GM21619 (cell line): ENCODE results near the gene MAG.

Experiments
- ATAC-seq: cut with Tn5 transposase; IDR thresholded peaks from one replicate; pipeline ENCODE4 v1.9.1; 2021; ENCODE audit not compliant: unreplicated experiment

The MAG gene

DNA sequence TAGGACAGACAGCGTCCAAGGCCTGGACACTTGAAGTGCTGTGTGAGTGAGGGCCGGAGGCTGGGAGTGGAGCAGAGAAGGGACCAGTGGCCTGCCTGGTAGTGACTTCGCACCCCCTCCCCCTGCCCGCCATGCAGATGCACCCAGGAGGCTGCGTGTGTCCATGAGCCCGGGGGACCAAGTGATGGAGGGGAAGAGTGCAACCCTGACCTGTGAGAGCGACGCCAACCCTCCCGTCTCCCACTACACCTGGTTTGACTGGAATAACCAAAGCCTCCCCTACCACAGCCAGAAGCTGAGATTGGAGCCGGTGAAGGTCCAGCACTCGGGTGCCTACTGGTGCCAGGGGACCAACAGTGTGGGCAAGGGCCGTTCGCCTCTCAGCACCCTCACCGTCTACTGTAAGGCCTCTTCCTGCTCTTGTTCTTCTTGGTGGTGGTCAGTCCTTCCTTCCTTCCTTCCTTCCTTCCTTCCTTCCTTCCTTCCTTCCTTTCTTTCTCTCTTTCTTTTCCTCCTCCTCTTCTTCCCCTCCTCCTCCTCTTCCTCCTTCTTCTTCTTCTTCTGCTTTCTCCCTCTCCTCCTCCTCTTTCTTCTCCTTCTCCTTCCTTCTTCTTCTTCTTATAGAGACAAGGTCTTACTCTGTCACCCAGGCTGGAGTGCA lies 49.7 kb downstream of the MAG start:
- no peak for ATAC-seq

DNA sequence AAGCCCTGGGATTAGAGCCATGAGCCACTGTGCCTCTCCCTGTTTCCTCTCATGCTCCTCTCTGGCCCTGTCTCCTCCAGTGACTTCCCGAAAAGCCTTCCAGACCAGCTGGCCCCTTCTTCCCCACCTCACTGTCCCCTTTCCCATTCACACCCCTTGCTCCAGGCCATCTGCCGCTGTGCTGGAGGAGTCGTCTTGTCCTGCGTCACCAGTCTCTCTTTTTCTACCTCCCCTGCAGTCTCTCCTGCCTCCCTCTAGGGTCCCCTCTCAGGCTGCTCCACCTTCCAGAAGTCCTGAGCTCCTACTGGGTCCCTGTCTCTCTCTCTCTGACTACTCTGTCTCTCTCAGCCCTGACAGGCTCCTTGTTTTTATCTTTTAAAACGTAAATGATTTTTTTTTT lies 50.5 kb downstream of the MAG start:
- ATAC-seq: no peak

DNA sequence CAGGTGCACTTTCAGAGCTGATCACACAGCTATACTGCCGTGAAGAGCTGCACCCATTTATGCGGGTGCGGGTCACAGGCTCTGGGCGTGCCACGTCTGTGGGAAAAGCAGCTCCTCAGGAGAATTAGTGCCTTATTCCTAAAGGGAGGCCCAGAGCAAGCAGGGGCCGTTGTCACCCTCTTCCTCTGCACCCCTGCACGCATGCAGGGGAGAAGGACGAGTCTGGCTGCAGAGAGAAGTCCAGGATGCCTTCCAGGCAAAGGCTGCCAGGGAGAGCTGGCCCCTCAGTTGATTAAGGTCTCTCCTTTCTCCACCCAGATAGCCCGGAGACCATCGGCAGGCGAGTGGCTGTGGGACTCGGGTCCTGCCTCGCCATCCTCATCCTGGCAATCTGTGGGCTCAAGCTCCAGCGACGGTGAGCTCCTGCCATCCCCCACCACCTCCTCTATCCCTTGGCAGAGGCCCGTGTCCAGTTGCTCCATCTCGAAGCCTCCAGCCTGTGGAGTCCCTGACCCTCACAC lies 52.6 kb downstream of the MAG start:
- ATAC-seq: no peak

DNA sequence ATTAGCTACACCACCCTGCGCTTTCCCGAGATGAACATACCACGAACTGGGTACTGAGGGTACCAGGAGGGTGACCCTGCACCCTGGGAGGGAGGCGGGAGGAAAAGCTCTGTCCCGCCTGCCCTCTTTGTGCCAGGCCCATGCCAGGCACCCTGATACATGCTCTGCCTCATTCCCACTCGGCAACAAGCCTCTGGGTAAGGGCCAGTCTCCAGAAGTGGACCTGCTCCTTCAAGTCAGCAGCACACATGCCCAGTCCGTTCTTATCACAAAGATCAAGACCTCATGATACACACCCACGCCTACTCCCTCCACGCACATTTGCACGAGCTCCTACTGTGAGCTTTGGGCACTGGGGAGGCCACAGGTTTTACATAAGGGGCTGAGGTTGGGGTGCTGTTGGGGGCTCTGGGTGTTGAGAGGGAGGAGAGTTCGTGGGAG lies 53.7 kb downstream of the MAG start:
- no peak for ATAC-seq

DNA sequence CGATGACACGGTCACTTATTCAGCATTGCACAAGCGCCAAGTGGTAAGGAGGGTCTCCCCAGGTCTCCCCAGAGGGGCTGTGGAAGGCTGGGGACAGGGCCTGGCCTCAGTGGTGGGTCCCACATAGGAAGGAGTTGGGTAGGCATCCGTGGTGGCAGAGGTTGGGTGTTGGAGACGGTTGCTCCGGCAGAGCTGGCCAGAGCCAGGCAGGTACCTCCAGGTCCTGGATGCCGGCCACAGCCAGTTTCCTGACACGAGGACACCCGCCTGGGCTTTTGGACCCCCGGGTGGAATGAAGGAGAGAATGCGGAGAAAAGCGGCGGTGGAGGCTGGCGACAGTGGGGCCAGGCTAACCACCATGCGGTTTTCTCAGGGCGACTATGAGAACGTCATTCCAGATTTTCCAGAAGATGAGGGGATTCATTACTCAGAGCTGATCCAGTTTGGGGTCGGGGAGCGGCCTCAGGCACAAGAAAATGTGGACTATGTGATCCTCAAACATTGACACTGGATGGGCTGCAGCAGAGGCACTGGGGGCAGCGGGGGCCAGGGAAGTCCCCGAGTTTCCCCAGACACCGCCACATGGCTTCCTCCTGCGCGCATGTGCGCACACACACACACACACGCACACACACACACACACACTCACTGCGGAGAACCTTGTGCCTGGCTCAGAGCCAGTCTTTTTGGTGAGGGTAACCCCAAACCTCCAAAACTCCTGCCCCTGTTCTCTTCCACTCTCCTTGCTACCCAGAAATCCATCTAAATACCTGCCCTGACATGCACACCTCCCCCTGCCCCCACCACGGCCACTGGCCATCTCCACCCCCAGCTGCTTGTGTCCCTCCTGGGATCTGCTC lies 54.5 kb downstream of the MAG start:
- no peak for ATAC-seq

DNA sequence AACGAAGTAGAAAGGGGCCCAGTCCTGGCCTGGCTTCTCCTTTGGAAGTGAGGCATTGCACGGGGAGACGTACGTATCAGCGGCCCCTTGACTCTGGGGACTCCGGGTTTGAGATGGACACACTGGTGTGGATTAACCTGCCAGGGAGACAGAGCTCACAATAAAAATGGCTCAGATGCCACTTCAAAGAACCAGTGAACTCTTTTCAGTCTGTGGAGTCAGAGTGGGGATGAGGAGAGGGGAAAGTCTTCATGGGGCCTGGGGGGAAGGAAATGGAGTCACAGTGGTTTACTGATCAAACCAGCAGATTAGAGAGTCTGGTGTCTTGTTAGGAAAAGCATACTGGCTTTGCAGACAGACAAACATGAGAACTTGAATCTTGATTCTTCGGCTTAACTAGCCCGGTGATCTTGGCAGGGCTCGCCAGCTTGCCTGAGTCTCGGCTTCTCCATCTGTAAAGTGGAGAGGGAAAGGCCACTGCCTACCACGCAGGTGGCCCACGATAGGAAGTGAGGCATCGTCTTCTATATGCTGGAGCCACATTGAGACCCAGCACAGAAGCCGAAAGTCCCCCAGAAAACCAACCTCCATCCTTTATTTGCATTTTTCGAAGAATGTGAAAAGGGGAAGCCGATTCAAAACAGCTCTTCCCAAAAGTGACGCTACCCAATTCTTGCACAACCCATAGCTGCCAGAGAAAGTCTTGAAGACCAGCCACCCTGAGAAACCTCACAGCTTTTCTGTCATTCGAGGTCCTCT lies 55.4 kb downstream of the MAG start, which contains the start of gene FFAR1:
Gene FFAR1, plus strand, starts transcription at position 732 of the 759 bp plus-strand sequence. CDS start 3,650 bp downstream, outside the sequence.
- ATAC-seq: peak; percentile 59

DNA sequence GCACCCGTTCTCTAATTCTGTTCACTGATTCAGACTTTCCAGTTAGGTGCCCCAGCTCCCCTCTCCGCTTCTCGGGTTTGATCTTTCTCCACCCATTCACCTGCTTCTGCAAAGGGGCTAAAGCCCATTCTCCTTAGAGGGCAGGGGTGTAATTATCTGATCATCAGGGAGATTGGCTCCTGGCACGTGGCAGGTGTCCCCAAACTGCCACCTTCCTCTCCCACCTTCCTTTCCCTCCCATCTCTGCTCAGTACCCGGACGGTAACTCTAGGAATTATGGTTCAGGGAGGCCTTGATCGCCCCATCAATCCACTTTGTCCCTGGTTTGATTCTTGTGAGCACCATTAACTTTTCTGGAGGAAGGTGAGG lies 56.0 kb downstream of the MAG start:
- no peak for ATAC-seq

DNA sequence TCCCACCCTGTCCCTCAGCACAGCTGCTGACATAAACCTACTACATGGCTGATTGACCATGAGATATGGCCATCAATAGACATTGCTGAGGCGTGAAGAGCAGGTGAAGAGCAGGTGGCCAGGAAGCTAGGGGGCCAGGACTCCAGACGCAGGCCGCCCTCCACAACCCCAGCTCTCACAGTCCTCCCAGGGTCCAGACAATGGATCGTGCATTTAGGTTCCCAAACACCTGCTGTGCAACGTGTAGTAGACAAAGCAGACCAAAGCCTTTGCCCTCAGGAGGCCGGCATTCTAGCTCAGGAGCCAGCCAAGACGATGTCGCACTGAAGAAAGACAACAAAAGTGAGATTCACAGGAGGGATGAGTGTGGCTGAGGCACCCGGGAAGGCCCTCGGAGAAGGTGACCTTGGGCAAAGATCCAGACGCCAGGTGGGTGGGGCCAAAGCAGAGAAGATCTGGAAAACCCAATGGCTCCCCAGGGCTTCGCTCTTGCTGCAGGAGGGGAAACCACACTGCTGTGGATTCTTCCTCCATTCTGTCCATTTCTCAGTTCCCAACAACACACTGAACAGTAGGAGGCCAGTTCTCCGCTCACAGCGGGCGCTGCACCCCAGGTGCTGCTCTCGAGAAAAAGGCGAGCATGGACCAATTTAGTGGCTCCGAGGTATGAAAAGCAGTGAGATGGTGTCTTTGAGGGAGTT lies 57.1 kb downstream of the MAG start:
- no peak for ATAC-seq

DNA sequence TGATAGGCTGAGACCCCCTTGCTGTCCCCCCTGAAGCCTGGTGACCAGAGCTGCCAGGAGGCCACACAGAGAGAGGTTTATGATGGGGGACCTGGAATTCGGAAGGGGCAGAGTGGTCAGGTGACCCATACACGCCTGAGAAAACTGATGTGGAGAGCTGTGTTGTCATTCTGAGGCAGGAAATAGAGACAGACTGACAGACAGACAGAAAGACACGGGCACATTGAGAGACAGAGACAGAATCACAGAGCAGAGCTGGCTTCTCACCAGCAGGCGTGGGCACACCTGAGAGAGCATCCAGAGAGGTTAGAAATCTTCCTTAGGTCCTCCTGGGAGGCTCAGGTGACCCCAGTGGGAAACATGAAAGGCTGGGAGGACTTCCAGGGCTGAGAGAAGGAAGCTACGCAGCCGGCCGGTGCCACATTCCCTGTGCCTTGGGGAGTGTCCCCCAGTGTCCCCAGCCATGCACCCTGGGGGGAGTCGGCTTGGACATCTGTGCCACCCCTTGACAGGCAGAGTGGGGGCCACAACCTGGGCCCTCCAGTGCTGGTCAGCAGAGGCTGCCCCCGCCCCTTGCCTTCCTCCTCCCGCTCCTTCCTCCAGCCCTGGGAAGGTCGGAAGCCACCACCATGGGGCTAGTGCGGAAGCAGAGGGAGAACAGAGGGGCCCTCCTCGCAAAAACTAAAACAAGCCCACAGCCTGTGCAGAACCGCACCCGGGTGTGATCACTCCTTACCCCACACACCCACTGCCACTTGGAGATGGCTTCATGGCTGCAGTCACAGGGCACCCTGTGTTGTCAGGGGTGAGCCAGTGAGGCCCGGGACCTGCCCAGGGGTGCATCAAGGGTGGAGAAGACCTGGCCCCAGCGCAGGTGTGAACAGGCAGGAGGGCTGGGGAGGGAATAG lies 57.9 kb downstream of the MAG start:
- no peak for ATAC-seq

DNA sequence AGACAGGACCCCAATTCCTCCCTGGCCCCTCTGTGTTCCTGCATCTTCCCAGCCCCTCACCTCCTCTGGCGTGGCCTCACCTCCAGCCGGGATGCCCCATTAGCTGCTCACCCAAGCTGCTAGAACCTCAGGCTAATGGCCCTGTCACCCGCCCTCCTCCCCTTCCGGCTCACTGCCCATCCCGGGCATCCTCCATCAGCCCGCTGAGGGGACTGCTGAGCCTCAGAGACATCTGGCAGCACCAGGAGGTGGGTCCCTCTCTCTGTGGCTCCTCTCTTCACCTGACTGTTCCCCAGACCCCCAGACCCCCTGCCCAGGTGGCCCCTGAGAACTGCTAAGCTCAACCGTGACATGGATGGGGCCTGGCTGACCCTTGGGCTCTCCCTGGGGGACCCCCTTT lies 58.6 kb downstream of the MAG start:
- no peak for ATAC-seq

DNA sequence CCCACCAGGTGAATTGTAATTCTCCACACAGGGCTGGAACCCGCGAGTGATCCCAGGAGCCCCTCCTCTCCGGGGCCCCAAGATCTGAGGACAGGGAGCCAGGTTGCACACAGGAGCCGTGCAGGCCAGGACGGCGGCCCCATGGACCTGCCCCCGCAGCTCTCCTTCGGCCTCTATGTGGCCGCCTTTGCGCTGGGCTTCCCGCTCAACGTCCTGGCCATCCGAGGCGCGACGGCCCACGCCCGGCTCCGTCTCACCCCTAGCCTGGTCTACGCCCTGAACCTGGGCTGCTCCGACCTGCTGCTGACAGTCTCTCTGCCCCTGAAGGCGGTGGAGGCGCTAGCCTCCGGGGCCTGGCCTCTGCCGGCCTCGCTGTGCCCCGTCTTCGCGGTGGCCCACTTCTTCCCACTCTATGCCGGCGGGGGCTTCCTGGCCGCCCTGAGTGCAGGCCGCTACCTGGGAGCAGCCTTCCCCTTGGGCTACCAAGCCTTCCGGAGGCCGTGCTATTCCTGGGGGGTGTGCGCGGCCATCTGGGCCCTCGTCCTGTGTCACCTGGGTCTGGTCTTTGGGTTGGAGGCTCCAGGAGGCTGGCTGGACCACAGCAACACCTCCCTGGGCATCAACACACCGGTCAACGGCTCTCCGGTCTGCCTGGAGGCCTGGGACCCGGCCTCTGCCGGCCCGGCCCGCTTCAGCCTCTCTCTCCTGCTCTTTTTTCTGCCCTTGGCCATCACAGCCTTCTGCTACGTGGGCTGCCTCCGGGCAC lies 59.6 kb downstream of the MAG start:
- no peak for ATAC-seq

DNA sequence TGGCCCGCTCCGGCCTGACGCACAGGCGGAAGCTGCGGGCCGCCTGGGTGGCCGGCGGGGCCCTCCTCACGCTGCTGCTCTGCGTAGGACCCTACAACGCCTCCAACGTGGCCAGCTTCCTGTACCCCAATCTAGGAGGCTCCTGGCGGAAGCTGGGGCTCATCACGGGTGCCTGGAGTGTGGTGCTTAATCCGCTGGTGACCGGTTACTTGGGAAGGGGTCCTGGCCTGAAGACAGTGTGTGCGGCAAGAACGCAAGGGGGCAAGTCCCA lies 60.2 kb downstream of the MAG start:
- no peak for ATAC-seq

DNA sequence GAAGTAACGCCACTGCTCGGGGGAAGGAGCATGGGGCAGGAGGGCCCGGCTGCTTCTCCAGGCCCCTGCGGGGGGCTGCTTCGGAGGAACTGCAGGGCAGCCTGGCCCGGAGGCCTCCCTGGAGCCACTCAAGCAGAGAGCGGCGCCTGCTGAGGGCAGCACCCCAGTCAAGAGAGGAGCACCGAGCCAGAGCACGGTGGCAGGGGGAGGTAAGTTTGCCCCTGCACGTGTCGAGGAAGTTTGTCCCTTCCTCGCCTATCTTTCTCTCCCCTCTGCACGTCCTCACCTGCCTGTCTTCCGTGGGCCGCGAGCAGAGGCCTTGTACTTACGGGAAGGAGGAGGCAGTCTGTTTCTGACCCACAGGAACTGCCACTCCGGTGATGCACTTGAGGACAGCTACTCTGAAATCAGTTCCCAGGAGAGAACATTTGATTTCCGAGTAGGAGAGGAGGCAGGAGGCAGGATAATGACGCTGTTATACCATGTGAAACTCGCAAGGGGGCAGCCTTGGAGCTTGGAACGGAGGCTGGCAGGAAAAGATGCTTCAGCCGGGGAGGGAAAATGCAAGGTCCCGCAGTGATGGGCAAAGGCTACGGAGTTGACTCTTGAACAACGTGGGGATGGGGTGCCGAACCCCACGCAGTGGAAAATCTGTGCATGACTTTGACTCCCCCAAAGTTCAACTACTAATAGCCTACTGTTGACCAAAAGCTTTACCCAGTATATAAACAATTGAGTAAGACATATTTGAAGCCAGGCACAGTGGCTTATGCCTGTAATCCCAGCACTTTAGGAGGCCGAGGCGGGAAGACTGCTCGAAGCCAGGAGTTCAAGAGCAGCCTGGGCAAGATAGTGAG lies 60.7 kb downstream of the MAG start:
- peak; percentile 43 for ATAC-seq

DNA sequence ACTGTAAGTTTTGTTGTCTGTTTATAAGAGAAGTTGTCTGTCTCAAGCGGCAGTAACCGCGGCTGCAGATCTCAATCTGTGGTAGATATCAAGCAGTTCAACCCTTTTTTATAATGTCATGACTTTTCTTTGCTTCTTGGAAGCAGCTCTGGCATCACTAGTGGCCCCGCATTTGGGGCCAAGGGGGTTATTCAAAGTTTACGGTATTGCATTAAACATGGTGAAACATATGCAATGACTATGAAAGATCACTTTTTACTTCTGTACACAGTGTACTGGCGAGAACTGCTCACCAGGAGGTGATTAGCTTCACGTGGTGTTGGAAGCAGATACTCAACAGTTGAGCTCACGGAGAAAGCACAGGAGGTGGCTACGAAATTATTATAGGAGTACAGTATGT lies 61.7 kb downstream of the MAG start:
- no peak for ATAC-seq

DNA sequence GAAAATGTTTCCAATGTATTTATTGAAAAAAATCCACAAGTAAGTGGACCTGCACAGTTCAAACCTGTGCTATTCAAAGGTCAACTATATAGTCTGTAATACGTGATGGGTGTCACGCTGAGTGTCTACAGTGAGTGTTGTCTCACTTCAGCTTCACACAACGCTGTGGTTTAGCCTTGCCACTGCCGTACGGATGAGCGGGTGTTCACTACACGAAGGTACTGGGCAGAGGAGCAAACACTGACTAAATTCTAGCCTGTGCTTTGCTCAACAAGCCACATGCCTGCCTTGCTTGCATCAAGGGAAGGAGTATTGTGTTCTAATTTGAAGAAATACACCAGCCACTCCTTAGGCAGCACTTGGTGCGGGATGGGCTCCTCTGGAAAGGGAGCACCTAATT lies 62.9 kb downstream of the MAG start:
- no peak for ATAC-seq

DNA sequence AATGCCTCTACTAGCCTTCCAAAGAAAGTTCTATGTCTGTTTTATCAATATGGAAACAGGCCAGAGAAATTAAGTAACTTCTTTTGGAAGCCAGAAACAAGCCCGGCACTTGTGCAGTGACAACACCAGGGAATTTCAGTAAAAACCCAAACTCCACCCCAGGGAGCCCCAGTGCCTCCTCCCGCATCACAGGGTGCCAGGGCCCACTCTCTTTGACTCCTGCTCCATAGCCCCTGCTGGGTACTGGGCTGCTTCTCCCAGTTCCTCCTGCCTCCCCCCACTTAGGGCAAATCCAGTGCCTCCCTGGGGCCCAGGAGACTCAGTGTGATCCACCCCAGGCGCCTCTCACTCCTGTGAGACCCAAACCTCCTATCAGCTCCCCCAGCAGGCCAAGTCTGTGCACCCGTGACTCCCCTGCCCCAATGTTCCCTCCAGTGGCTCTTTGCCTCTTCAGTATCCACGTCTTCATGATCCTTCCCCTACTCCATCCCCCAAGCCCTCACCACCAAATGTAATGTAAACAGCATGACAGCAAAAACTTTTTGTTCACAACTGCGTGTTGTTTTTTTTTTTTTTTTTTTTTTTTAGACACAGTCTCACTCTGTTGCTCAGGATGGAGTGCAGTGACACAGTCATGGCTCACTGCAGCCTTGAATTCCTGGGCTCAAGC lies 64.0 kb downstream of the MAG start:
- no peak for ATAC-seq

DNA sequence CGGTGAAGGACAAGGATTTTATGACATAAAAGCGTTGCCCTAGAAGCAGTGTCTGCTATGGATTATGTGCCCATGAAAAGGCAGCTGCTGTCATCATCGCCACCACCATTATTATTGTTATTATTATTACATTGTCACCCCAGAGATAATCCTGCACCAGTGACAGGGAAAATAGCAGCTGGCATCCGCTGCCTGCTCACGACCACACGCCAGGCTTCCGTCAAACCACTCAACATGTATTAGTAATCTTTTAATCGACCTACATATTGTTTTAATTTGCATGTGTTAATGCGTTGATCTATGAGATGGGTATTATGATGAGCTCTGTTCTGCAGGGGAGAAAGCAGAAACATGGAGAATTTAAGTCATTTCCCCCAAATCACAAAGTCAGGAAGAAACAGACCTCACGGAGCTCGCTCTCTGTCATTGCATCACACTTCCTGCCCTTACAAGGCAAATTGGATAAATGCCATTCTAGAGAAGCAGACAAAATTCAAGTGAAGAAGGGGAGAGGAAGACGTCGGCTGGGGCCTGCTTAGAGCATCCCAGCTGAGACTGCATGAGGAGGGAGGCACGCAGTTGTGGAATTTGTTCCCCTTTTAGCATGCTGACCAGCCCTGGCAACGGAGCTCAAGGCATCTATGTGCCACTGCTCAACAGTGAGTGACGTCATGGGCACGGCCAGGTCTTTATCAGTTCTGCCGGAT lies 66.1 kb downstream of the MAG start, which contains the start of gene FFAR3:
Gene FFAR3, plus strand, starts transcription at position 594 of the 707 bp plus-strand sequence. CDS start 431 bp downstream, outside the sequence.
- ATAC-seq: no peak
